ENCODE data around the gene MIPOL1. TPM values are rescaled to one million over a fixed set of nuclear protein-coding genes. Genes with fewer than 3 reads are reported as not detected.

Gene MIPOL1
- total RNA-seq, 1 experiment from 2014 or later = 15.4 TPM

DNA sequence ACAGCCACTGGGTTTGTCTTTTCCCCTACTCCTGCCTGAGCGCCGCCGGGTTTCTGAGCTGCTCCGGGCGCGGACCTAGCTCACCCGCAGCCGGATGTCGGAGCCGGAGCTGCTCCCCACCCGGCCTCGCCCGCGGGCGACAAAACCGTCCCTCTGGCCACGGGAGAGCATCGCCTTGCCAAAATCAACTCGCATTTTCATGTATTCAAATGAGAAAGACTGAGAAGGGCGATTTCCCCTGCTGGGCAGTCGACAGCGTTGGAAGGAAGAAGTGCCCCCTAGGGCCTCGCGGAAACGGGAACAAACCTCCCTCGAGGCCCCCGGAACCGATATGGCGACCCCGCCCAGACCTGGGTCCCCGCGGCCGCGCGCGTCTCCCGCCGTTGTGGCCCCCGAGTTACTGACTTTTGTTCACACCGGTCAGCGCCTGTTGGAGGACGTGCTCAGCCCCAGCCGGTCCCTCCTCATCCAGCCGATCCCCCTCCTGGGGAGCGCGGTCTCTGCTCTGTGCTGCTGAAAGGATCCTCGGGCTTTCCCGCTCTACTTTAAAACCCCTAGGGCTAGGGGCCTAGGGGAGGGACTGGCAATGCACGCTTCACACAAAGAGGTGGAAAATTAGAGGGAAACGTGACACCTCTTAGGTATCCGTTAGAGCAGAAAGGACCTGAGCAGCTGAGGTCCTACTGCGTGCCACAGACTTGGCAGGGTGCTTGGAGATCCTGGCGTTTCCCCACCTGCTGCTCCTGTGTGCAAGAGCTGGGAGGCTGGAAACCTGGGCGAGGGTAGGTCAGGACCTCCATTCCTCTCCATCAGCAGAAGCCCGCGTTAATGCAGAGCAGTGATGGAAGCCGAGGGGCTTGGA lies 402.0 kb downstream of the MIPOL1 start:
- Histone ChIP-seq H3K27me3 (ENCODE audit: insufficient read depth, low read length) (peaks cover 10% of the 10 kb centered on the region; the same call in 1 of the 2 replicates), H3K9me3 (ENCODE audit: control insufficient read depth in 1 of 2, insufficient read depth in 1 of 2, low read depth in 1 of 2, low read length in 2 of 2) (no peaks in the 10 kb centered on the region), H3K9ac (ENCODE audit: low read length) (no peak overlapping the region), H3K9me2 (ENCODE audit: insufficient read depth) (no peaks in the 10 kb centered on the region), H2AFZ (ENCODE audit: low read depth, low read length, poor library complexity, severe bottlenecking) (no peak overlapping the region), H3K27ac (ENCODE audit: low read depth, low read length) (no peak overlapping the region), H3K4me1 (ENCODE audit: control insufficient read depth in 1 of 2, insufficient read depth in 2 of 2, low read length in 2 of 2) (peaks cover 5 to 12% of the 10 kb centered on the region in 2 experiments; a peak in 3 of 4 replicates), H3K4me2 (ENCODE audit: low read length) (no peak overlapping the region), H3K36me3 (ENCODE audit: control insufficient read depth in 1 of 2, insufficient read depth in 2 of 2, low read length in 2 of 2) (no peaks in the 10 kb centered on the region), H4K20me1 (ENCODE audit: insufficient read depth) (no peaks in the 10 kb centered on the region), H3K4me3 (replicated peaks in 1 of 2; ENCODE audit: low read depth in 1 of 2, low read length in 2 of 2) (no peak overlapping the region), H3K79me2 (ENCODE audit: insufficient read depth, low read length) (no peaks in the 10 kb centered on the region)
- BruUV-seq (replicated peaks) = no TSS peak
- intact Hi-C loops (cut with micrococcal nuclease) = no loop called here
- POLR2A ChIA-PET = no interaction called here
- CTCF ChIA-PET = no interaction called here
- no peak for TF ChIP-seq RAD21 (IDR thresholded peaks at IDR 0.05; ENCODE audit: low read depth)
- RAD21 ChIA-PET (ENCODE audit: low non-redundant PET in 1 of 2, low total read pairs in 2 of 2, uncharacterized antibody in 2 of 2, unreplicated experiment in 2 of 2) = no interaction called here
- ATAC-seq = no peak
- no peak for DNase-seq (ENCODE audit: low read depth, low spot score)

DNA sequence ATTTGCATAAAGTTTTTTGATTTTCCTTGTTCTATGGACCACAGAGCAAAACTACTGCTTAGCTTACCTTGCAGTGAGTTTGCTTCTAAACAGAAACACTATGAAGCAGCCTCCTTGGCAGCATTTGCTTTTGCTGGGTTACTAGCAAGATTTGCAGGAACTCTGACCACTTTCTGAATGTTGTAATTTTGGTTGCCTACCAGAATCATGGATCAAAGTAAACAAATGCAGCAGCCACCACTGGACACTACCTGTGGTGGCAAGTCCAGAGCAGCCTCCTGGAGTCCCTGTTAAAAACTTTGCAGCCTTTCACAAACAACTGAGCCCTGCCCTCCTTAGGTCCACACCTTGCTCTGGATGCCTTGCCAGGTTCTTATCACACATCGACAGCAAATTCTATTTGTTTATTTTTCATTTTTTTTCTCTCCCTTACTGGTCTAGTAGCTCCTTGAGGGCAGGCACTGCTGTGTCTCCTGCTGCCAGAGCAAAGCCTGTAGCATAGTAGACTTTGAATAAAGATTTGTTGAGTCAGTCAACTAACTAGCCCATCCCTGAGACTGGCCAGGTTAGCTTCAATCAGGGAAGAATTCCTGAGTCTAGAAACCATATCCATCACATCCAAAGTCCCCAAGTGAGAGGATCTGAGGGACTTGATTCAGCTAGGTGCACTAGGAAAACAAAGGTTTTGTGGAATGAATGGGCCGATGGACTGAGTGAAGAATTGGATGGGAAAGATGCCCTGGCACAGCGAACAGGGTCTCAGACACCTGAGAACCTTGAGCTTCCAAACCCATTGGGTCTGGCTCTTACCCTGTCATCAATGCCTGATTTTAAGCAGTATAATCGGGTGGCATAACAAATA lies 403.4 kb downstream of the MIPOL1 start:
- H3K36me3 ChIP-seq (ENCODE audit: control insufficient read depth in 1 of 2, insufficient read depth in 2 of 2, low read length in 2 of 2) = no peaks in the 10 kb centered on the region
- CTCF ChIA-PET = no interaction called here
- no peaks in the 10 kb centered on the region for H3K9me3 ChIP-seq (ENCODE audit: control insufficient read depth in 1 of 2, insufficient read depth in 1 of 2, low read depth in 1 of 2, low read length in 2 of 2)
- H3K9ac ChIP-seq (ENCODE audit: low read length) = no peak overlapping the region
- POLR2A ChIA-PET = no interaction called here
- intact Hi-C loops (cut with micrococcal nuclease) = no loop called here
- no peak overlapping the region for H3K4me2 ChIP-seq (ENCODE audit: low read length)
- H3K27me3 ChIP-seq (ENCODE audit: insufficient read depth, low read length) = peaks cover 18% of the 10 kb centered on the region; the same call in 1 of the 2 replicates
- no peak overlapping the region for H2AFZ ChIP-seq (ENCODE audit: low read depth, low read length, poor library complexity, severe bottlenecking)
- no peak overlapping the region for H3K4me3 ChIP-seq (replicated peaks in 1 of 2; ENCODE audit: low read depth in 1 of 2, low read length in 2 of 2)
- H3K4me1 ChIP-seq (ENCODE audit: control insufficient read depth in 1 of 2, insufficient read depth in 2 of 2, low read length in 2 of 2) = peaks cover 4 to 5% of the 10 kb centered on the region in 2 experiments; a peak in 3 of 4 replicates
- no peak for TF ChIP-seq EGR1 (IDR thresholded peaks at IDR 0.05; ENCODE audit: low read depth)
- TF ChIP-seq ATF3 (IDR thresholded peaks at IDR 0.05) = no peak
- no peak for TF ChIP-seq POLR2A (IDR thresholded peaks at IDR 0.05; ENCODE audit: borderline replicate concordance, extremely low read depth, insufficient read depth, insufficient read length)
- TF ChIP-seq SIN3A (IDR thresholded peaks at IDR 0.05; ENCODE audit: low read depth) = no peak
- no peak for TF ChIP-seq JUND (IDR thresholded peaks at IDR 0.05)
- TF ChIP-seq, protein P1, sequence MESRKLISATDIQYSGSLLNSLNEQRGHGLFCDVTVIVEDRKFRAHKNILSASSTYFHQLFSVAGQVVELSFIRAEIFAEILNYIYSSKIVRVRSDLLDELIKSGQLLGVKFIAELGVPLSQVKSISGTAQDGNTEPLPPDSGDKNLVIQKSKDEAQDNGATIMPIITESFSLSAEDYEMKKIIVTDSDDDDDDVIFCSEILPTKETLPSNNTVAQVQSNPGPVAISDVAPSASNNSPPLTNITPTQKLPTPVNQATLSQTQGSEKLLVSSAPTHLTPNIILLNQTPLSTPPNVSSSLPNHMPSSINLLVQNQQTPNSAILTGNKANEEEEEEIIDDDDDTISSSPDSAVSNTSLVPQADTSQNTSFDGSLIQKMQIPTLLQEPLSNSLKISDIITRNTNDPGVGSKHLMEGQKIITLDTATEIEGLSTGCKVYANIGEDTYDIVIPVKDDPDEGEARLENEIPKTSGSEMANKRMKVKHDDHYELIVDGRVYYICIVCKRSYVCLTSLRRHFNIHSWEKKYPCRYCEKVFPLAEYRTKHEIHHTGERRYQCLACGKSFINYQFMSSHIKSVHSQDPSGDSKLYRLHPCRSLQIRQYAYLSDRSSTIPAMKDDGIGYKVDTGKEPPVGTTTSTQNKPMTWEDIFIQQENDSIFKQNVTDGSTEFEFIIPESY (IDR thresholded peaks at IDR 0.05; ENCODE audit: extremely low read depth, insufficient replicate concordance, low read length) = no peak
- TF ChIP-seq CEBPB (IDR thresholded peaks at IDR 0.05; ENCODE audit: low read depth) = no peak
- TF ChIP-seq ZFX (IDR thresholded peaks at IDR 0.05) = no peak
- TF ChIP-seq FOSL1 (IDR thresholded peaks at IDR 0.05; ENCODE audit: low read depth) = no peak
- TF ChIP-seq EZH2phosphoT487 (IDR thresholded peaks at IDR 0.05; ENCODE audit: borderline replicate concordance) = no peak
- TF ChIP-seq TCF7L2 (IDR thresholded peaks at IDR 0.05; ENCODE audit: borderline replicate concordance, extremely low read depth, insufficient read depth, insufficient read length) = no peak
- TF ChIP-seq POLR2AphosphoS5 (IDR thresholded peaks at IDR 0.05; ENCODE audit: low read depth, low read length) = no peak
- H3K79me2 ChIP-seq (ENCODE audit: insufficient read depth, low read length) = no peaks in the 10 kb centered on the region
- ATAC-seq = no peak
- RAD21 ChIA-PET (ENCODE audit: low non-redundant PET in 1 of 2, low total read pairs in 2 of 2, uncharacterized antibody in 2 of 2, unreplicated experiment in 2 of 2) = no interaction called here
- BruUV-seq (replicated peaks) = no TSS peak
- H3K9me2 ChIP-seq (ENCODE audit: insufficient read depth) = no peaks in the 10 kb centered on the region
- no peaks in the 10 kb centered on the region for H4K20me1 ChIP-seq (ENCODE audit: insufficient read depth)
- DNase-seq (ENCODE audit: low read depth, low spot score) = no peak
- no peak overlapping the region for H3K27ac ChIP-seq (ENCODE audit: low read depth, low read length)

All from HCT116 (cell line).